GM21717 (cell line): Measurements from ENCODE around the gene TSPYL6.

Experiments used
- ATAC-seq: cut with Tn5 transposase; IDR thresholded peaks from one replicate; pipeline ENCODE4 v1.9.1; 2021; ENCODE audit warnings: mild to moderate bottlenecking, moderate library complexity; ENCODE audit not compliant: unreplicated experiment

TSPYL6 gene

DNA sequence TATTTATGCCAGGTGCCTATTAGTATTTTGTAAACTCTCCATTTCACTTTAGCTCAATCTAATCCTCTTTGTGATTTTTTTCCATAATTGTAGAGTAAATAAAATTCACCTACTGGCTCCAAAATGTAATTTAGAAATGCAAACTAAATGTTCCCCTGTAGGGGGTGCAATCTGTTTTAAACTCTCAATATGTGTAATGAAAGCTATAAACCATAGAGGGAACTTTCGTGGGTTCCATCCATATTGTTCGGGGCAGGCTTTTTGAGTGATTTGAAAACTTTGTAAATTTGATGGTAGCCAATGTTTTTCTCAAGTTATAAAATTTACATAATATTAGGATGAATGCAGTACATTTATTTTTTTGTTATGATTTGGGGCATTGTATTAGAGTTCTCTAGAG, 49.4 kb downstream of the TSPYL6 start:
- no peak for ATAC-seq

DNA sequence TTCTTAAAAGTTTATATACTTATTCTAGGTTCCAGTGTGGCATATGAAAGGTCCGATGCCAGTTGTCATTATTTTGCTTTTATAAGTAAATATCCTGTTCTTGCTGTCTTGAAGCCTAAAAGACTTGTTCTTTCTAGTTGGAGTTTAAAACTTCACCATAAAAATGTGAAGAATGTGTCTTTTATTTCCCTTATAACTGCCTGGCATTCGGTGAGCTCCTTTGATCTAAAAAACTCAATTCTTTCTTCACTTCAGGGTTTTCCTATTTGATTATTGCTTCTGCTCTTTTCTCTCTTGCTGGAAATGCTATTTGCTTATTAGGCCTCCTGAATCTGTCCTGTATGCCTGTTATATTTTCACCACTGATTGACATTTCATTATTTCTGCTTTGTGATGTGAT, 51.6 kb downstream of the TSPYL6 start:
- no peak for ATAC-seq
